ENCODE data around the gene AGAP6.
"Not testable (repeated sequence)": the region's sequence is repeated elsewhere in the genome, so short reads cannot be mapped to it uniquely, and the experiment has no call there.

AGAP6 gene

DNA sequence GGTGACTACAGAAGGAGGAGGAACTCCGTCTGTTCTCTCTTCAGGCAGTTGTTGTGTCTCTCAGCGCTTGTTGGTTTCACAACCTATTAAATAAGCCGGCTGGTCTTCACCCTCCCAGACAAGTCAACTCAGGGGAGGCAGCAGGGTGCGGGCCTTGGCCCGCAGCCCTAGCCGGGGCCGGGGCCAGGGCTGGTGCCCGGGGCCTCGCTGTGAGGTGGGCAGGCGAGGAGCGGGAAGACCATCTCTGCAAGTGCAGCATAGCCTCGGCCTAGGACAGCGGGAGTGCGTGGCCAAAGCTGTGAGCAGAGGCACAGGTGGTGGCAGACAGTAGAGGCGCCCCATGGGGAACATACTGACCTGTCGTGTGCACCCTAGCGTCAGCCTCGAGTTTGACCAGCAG is at the start of gene AGAP6:
Gene AGAP6 (plus strand): TSS at position 31 of the 400 bp plus-strand sequence. CDS start 310 bp downstream, at position 341.
- not testable (repeated sequence) for DNase-seq

DNA sequence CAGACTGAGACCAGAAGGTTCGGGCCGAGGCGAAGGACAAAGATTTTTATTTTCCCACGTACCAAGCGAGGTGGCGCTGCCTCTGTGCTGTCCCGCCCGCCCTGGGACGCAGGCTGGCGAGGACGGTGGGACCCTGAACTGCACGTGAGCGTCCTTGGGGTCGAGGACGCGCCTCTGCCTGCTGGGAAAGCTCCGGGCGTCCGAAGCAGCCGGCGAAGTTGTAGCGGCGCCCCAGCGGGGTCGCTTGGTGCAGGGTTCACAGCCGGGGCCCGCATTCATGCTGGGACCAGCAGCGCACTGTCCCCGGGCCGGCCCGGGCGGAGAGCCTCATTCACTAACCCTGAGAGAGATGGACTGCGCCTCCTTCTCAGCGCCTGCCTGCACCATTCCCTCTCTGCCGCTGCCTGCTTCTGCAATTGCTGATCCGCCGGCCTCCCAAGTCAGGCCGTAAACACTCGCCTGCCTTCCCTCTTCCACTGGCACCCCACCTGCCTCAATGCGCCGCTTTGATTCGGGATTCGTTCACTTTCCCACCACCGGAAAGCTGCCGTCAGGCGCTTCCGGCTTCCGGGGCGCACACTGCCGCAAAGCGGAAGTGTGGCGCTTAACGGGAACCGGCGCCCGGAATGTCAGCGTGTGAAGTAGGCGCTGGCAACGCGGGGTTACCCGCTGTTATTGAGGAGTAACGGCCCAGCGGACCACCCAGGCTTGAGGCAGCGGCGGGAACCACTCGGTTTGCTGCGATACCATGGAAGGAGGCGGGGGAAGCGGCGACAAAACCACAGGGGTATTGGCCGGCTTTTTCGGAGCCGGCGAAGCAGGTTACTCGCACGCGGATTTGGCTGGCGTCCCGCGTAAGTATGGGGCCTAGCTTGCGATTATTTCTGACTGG is 46.5 kb upstream of the AGAP6 start, which contains the start of the genes PARG and TIMM23B:
Gene PARG (minus strand): TSS at position 581 of the 892 bp plus-strand sequence. CDS start 302 bp downstream, at position 279.
Gene TIMM23B (plus strand): TSS at position 607 of the 892 bp plus-strand sequence. CDS start 142 bp downstream, at position 749.
- peak; percentile 79 for DNase-seq

DNA sequence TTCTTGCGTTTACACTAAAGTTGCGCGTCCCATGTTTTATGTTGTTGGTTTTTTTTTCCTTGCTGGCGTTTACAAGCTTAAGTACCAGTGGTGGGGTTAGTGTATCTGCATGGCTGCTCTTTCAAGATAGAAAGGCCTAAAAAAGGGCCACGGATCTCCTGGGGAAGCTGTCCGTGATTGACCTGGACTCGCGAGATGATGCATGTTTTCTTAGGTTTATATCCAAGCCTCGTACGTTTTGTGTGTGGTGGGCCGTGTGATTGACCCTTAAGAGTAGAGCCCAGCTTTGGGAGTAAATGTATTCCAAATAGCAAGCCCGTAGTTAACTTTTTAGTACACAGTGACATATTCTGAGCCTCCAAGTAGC is 45.9 kb upstream of the AGAP6 start:
- not testable (repeated sequence) for DNase-seq

DNA sequence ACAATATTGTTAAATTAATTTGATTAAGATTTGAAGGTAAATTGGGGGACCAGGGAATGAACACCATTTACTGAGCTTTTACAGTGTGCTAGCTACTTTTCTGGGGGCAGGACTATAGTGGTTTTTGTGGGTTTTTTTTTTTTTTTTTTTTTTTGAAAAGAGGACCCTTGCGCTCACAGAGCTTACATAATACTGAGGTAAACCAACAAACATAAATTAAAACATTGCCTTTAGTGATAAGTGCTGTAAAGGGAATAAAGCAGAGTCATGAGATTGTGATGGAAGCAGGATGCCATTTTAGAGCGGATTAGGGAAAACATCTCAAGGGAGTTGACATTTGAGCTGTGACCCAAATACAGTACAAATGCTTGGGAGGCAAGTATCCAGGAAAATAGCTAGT is 44.6 kb upstream of the AGAP6 start:
- DNase-seq = not testable (repeated sequence)

DNA sequence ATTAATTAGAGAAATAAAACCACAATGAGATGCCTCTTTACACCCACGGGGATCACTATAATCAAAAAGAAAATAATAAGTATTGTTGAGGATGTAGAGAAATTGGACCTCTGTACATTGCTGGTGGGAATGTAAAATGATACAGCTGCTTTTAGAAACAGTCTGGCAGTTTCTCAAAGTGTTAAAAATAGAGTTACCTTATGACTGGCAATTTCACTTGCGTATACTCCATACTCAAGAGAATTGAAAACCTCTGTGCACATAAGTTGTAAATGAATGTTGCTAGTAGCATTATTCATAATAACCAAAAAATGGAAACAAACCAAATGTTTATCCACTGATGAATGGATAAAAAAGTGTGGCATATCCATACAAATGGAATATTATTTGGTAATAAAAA is 40.1 kb upstream of the AGAP6 start:
- DNase-seq = not testable (repeated sequence)

DNA sequence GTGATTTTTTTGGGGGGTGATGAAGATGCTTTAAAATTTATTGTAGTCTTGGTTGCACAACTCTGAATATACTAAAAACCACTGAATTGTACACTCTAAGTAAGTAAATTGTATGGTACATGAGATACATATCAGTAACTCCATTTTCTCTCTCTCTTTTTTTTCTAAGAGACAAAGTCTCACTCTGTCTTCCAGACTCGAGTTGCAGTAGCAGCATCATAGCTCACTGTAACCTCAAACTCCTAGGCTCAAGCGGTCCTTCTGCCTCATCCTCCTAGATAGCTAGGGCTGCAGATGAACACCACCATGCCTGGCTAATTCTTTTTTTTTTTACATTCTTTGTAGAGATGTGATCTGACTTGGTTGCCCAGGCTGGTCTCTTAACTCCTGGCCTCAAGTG is 39.5 kb upstream of the AGAP6 start:
- DNase-seq = not testable (repeated sequence)

DNA sequence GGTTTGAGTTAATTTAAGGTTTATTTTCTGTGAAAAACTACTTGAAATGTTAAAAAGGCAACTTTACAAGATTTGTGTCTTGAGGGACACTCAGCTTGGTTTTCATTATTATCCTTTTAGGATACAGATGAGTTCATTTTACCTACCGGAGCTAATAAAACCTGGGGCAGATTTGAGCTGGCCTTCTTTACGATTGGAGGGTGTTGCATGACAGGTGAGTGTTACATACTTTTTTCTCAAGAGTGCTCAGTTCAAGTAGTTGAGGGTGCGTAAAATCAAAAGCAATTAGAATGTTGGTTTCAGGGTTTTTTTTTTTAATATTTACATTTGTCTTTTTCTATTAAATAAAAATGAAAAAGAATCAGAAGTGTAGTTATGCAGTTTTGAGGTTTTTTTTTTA is 36.2 kb upstream of the AGAP6 start:
- not testable (repeated sequence) for DNase-seq

DNA sequence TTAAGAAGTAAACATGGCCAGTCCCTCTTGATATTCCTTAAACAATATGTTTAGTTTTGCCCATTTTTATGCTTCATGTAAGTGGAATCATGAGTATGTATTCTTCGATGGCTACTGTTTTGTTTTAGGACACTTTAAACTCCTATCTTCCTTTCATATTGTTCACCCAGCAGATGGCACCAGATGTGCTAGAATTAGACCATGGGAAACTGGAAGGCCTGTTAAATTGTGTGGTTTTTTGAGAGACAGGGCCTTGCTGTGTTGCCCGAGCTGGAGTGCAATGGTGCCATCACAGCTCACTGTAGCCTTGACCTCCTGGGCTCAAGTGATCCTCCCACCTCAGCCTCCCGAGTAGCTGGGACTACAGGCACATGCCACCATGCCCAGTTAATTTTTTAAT is 35.1 kb upstream of the AGAP6 start:
- not testable (repeated sequence) for DNase-seq

DNA sequence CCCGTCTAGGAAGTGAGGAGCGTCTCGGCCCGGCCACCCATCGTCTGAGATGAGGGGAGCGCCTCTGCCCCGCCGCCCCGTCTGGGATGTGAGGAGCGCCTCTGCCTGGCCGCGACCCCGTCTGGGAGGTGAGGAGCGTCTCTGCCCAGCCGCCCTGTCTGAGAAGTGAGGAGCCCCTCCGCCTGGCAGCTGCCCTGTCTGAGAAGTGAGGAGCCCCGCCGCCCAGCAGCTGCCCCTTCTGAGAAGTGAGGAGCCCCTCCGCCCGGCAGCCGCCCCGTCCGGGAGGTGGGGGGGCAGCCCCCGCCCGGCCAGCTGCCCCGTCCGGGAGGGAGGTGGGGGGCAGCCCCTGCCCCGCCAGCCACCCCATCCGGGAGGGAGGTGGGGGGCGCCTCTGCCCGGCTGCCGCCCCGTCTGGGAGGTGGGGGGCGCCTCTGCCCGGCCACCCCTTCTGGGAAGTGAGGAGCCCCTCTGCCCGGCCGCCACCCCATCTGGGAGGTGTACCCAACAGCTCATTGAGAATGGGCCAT is 17.8 kb upstream of the AGAP6 start:
- DNase-seq = not testable (repeated sequence)

DNA sequence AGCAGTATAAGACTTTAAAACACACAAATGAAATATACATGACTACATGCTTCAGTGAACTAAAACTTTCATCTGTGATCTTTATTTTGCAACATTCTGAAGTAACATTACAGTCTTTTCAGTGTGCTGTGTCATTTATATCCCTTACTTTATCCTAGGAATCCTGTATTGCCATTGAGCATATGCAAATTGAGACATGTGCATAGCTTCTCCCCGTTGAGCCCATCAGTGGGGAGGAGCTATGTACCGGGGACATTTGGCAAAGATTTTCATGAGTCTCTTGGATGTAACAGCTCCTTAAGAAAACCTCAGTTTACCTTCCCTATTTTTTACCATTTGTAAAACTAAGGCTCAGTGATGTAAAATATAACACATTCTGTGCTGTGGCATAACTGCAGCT is 16.7 kb upstream of the AGAP6 start:
- DNase-seq = not testable (repeated sequence)

DNA sequence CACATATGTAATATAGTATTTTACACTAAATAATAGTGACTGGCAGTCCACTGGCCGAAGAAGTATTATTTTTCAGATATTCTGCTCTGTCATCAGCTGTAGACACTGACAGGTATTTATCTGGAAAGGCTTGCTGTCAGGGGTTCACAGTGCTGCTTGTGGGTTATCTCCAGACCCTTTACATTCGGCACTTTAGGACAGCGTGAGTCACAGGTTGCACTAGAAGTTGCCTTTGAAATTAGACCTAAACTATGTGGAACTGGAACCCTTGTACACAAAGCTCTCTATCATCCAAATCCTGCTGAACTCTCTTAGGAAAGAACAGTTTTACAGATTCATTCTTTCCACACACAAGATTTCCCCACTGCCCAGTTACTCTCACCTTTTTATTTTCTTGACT is 16.1 kb upstream of the AGAP6 start:
- DNase-seq = not testable (repeated sequence)

DNA sequence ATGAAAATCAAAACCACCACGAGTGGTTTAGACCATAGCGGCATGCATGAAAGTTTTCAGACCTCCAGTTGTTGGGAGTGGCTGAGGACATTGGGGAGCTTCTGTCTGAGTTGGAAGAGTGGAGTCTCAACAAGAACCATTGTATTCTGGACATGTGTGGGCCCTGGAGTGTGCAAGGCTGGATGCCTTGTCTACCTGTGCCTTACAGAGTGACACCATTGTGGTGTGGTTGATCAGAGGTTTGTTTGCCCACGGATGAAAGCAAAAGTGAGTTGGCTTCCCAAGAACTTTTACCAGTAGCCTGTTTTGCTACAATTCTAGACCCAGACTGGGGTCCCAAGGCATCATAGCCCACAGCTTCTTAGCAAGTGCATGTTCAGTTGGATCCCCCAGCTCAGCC is 10.4 kb upstream of the AGAP6 start:
- DNase-seq = not testable (repeated sequence)

DNA sequence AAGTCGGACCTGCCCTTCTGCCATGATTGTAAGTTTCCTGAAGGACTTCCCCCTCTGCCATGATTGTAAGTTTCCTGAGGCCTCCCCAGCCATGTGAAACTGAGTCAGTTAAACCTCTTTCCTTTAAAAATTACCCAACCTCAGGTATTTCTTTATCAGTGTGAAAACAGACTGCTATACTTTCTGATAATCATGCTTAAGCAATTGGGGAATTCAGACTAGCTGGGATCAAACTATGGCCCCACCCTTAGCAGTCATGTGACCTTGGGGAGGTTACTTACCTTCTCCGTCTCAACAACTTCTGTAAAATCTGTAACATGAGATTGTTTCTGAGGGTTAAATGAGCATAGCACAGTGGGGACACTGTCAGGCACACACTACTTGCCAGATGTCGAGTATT is 999 bp upstream of the AGAP6 start:
- DNase-seq = not testable (repeated sequence)

DNA sequence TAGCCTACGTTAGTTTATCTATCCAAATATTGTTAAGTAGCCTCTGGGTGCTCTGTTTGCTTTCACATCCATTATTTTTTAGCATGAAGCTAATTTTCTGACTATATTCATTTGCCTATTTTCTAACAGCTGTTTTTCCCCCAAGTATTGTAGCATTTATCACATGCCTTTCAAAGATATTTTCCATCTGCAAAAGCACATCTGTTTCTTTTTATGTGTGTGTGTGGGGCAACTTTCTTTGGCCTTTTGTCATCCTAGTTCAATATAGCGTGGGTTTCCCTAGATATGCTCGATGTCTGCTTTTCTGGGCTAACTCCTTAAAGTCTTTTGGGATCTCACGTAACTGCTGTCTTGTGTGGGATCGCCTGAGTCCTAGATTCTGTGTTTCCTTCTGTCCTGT is 7.1 kb downstream of the AGAP6 start:
- not testable (repeated sequence) for DNase-seq

DNA sequence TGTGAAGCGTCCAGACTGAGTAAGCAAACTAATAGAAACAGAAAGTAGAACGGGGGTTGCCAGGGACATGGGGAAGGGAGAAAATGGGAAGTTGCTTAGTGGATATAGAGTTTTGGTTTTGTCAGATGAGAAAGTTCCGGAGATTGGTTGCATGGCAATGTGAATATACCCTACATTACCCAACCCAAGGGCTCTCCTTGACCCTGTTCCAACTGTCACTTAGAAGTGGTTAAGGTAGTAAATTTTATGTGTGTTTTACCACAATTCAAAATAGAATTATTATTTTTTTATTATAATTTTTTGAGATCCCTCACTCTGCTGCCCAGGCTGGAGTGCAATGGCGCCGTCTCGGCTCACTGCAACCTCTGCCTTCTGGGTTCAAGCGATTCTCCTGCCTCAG is 25.8 kb downstream of the AGAP6 start:
- DNase-seq = not testable (repeated sequence)

DNA sequence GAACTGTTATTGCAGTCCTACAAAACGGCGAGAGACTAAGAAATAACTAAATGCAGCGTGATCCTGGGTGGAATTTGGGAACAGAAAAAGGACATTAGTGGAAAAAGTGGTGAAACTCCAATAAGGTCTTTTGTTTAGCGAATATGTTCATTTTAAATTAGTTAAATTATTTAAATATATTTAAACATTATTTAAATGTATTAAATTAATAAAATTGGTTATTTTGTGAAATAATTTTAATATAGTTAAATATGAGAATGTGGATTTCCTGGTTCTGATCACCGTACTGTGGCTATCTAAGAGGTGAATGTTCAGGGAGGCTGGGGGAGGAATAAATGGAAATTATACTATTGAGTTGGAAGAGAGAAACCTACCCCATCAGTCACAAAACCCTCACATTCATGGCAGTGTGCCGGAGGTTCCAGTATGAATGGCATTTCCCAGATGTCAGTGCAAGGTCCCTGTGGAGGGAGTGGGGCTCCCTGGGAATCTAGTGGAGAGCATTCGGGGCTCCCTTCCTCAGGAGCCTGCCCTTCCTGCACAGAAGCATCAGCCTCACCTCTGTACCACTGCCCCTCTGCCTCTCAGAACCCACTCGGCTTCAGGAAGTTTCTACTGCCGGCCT is 27.5 kb downstream of the AGAP6 start:
- DNase-seq = not testable (repeated sequence)

DNA sequence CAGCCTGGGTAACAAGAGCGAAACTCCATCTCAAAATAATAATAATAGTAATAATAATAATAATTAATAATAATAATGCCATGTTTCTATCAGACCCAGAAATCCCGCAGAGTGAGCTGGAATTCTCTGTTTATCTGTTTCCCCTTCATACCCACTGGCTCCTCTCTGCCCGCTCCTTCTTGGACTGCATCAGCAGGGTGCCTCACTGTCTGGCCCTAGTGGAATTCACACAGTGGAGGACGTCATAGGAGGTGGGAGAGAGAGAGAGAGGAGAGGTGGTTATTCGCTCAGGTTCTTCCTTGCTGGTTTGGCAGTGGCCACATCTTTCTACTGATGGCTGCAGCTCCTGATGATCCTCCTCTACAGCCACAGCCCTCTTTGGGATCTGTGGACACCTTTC is 28.7 kb downstream of the AGAP6 start:
- DNase-seq = not testable (repeated sequence)

DNA sequence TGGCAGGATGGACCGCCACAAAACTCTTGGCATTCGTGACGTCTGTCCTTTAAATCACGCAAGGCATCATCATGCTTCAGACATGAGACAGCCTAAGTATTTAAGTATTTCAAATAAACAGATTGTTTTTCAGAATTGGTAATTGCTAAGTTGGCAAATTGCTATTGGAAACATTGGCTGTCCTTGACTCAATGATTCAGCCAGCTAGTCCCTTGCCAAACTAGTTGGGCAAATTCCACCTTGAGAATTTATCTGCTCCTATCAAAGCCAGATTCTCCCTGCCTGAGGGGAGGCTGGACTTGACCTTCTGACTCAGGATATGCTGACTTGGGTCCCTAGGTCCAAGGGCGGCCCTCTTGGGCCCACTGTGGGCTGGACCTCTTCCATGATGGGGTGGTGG is 29.4 kb downstream of the AGAP6 start:
- not testable (repeated sequence) for DNase-seq

DNA sequence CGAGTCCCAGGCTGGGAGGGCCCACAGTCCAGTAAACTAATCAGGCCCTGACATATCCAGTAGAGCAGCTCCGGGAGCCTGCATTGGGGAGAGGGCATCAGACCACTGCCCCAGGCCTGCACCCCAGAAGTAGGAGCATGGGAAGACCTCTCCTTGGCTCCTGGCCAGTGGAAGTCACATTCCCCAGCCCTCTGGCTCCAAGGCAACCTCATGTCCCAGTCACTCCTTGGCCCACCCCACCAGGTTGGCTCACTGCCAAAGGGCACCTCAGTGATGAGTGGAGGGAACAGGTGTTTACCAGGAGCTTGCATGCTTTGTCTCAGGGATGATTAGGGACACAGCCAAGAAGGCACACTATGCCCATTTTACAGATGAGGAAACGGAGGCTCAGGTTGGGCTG is 31.1 kb downstream of the AGAP6 start:
- DNase-seq = not testable (repeated sequence)

DNA sequence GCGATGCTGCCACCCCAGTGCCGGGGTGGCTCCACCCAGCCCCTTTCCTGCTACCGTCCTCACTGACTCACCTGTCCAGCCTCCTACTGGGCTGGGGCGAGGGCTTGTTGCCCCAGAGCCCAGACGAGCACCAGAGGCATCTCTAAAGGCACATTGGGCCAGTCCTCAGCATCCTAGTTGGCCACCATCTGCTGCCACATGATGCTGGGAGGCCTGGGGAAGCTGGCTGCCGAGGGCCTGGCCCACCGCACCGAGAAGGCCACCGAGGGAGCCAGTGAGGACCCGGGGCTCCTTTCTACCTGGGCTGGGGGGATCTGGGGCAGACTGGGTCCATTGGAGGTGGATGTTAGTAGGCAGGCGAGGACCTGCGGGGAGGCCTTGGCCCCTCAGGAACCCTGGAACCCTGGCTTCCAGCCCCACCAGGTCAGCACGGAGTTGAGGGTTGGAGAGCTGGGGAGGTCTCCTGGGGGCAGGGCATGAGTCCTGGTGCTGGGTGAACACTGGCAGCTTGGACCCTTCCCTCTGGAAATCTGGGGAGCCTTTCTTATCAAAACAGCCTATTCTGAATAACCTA is 32.3 kb downstream of the AGAP6 start:
- DNase-seq = not testable (repeated sequence)

DNA sequence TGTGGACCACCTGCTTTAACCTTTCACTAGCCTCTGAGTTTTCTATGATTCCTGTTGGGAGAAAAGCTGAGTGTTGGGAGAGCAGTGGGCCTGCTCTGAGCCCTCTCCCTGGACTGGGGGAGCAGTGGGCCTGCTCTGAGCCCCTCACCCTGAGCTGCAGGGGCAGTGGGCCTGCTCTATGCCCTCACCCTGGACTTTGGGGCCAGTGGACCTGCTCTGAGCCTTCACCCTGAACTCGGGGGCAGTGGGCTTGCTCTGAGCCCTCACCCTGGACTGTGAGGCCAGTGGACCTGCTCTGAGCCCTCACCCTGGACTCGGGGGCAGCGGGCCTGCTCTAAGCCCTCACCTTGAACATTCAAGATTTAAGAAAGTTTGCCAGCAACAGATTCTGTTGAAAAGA is 33.4 kb downstream of the AGAP6 start:
- DNase-seq = no peak

DNA sequence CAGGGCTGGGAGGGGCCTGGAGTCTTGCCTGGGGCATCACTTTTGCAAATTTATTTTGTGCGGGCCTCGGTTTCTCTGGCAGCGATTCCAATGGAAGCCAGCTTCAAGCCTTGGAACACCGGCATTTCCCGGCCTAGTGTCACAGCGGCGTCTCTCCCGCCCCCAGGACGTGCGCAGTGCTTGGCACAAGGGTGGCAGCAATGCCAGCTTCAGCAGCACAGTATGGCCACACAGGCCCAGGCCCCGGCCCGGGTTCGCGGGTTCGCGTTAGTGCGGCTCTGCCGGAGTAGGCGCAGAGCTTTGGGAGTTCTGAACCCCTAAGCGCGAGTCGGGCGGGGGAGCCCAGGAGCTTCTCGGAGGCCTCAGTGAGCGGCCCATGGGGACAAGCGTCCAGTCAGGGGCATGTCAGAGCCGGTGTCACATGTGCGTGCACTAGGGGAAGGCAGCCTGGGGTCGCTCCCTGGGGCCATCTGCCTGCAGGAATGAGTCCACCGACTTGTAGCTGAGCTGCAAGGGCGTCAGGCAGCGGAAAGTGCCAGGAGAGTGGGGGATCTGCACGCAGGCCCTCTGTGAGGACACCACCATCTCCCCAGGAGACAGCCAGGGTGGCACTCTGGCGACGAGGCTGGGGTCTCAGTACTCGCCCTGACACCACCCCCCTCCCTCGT is 36.6 kb downstream of the AGAP6 start:
- DNase-seq = not testable (repeated sequence)

DNA sequence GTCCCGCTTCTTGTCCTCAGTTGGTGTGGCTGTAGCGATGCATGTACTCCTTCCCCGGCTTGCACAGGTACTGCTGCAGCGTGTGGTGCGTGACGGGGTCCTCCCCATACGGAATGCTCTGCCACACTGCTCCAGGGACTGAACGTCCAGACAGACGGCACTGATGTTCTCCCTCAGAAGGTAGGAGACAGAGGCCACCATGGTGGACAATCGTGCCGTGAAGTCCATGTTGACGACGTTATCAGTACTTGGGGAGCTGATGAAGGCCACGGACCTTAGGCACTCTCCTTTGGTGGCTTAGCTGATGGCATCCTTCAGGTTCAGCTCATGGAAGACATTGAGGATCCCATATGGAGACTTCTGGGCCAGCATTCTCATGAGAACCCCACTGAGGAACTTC is 37.4 kb downstream of the AGAP6 start:
- no peak for DNase-seq
